GM19239 (cell line): ENCODE results near the gene BCL2L12.
"Not testable (repeated sequence)": the region's sequence is repeated elsewhere in the genome, so short reads cannot be mapped to it uniquely, and the experiment has no call there.

Experiments
- DNase-seq: peaks from one replicate; pipeline ENCODE4 v3.0.0; 2011; ENCODE audit warnings: low spot score; ENCODE audit not compliant: insufficient read length
- FAIRE-seq: peaks from 2 replicates; lab custom pipeline; 2011; peaks lifted over from hg19 to GRCh38; lab: Jason Lieb, UNC

BCL2L12 gene, protein sequence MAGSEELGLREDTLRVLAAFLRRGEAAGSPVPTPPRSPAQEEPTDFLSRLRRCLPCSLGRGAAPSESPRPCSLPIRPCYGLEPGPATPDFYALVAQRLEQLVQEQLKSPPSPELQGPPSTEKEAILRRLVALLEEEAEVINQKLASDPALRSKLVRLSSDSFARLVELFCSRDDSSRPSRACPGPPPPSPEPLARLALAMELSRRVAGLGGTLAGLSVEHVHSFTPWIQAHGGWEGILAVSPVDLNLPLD

DNA sequence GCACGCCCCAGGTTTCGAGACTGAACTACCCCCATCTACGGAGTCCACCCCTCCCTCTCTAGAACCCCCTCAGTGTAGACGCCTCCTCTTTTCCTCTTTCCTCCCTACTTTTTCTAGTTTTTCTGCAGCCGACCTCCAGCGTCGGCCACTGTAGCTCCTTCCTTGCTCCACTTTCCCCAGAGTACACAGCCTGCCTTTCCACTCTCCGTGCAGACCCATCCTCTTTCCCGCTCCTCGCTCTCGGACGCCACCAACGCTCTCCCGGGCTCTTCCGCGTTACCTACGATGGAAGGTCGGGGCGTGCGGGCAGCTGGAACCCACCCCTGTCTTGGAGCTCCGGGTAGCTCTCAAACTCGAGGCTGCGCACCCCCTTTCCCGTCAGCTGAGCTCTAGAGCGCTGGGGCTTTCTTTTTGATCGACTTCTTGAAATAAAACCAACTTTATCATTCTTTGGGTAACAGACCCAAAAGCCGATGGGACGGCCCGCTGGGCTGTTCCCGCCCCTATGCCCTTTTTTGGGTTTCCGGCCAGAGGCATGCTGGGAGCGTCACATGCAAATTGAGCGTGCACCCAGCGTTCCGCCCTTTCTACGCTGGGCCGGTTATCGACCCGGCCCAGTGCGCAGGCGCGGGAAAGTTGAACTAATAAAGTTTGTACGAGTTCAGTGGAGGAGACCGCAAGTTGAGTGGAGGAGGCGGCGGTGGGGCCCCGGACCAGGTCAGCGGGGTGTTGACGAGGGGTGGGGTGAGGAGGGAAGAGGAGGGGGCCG, at the start of gene BCL2L12, which contains the start of gene IRF3:
BCL2L12 (plus strand) TSS at position 583 of the 769 bp plus-strand sequence. CDS start 760 bp downstream, outside the sequence.
IRF3 (minus strand) TSS at position 507 of the 769 bp plus-strand sequence. CDS start 1,019 bp downstream, outside the sequence.
- peak; percentile 96 for DNase-seq
- peak; percentile 97 for FAIRE-seq

DNA sequence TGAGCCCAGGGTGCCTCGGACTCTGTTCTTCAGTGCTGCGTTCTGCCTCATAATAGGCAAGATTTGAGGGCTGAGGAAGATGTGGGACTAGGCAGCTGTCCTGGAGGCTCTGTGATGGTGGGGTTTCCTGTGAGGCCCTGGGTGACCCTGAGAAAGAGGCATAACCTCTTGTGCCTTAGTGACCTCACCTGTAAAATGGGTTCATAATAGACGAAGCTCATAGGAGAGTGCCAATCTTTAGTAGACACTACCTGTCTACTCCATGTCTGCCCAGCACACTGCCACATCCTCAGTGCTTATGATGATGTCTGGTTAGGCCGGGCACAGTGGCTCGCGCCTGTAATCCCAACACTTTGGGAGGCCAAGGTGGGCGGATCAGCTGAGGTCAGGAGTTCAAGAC, 49.2 kb upstream of the BCL2L12 start:
- no peak for DNase-seq
- no peak for FAIRE-seq

DNA sequence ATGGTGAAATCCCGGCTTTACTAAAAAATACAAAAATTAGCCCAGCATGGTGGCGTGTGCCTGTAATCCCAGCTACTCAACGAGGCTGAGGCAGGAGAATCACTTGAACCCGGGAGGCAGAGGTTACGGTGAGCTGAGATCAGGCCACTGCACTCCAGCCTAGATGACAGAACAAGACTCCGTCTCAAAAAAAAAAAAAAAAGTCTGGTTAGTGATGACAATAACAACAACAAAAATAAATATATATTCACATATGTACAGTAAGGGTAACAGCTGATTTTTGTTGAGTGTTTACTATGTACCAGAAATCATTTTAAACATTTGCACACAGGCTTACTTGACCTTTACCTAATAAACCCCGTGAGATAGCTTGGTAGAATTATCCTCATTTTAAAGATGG, 48.8 kb upstream of the BCL2L12 start:
- FAIRE-seq (no peak), DNase-seq (no peak)

DNA sequence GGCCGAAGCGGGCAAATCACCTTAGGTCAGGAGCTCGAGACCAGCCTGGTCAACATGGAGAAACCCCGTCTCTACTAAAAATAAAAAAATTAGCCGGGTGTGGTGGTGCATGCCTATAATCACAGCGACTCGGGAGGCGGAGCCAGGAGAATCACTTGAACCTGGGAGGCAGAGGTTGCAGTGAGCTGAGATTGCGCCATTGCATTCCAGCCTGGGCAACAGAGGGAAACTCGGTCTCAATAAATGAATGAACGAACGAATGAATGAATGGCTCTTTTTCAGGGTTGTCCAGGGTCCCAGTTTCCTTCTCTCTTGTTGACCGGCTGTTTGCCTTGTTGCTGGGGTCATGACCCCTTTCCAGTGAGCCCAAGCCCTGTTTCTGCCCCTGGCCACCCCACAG, 47.9 kb upstream of the BCL2L12 start:
- DNase-seq, FAIRE-seq: not testable (repeated sequence)

DNA sequence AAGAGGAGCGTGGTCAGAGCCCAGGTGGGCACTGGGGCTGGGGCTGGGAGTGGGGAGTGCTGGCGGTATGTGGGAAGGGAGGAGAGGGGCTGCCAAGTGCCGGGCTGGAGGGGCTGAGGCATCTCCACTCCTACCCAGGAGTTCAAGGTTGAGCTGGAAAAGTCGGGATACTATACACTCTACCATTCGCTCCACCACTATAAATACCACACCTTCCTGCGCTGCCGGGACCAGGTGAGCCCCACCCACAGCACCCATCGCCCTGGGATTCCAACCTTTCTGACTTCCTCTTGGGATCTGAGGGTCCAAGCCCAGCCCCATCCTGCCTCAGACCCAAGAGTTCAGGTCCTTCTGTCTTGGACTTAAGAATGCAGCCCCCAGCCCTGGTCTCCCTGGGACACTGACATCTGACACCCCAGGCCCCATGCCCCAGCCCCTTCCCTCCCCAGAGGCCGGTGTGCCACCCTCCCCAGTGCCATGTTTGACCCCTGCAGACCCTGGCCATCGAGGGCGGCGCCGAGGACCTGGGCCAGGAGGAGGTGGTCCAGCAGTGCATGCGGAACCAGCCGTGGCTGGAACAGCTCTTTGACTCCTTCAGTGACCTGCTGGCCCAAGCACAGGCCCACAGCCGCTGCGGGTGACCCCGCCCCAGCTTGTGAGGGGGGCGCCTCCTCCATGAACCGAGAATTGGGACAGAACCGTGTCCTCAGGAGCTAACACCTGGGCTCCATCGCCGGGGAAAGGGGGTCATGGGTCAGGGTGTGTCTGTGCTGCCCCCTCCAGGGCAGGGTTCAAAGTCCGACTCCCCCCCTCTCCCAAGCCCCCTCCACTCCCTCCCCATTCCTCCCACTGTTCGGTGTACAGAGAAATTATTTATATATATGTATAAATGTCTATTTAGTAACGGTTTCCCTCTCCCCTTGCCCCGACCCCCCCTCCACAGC, 40.5 kb upstream of the BCL2L12 start:
- FAIRE-seq: no peak
- no peak for DNase-seq

DNA sequence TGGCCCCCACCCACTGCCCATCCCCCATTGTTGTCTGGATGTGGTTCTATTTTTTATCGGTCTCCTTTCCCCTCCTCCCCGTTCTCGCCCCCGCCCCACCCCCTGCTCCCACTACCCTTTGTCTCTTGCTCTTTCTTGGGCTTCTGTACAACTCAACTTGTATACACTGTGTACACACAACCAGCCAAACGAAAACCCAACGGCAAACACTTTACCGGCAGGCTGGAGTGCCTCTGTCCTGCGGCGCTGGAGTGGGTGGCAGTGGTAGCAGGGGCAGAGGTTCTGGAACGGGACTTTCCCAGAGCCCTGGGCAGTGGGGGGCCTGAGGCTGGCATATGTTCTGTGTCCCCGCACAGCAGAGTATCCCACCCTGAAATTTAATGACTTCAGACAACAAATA, 39.5 kb upstream of the BCL2L12 start:
- no peak for FAIRE-seq
- no peak for DNase-seq

DNA sequence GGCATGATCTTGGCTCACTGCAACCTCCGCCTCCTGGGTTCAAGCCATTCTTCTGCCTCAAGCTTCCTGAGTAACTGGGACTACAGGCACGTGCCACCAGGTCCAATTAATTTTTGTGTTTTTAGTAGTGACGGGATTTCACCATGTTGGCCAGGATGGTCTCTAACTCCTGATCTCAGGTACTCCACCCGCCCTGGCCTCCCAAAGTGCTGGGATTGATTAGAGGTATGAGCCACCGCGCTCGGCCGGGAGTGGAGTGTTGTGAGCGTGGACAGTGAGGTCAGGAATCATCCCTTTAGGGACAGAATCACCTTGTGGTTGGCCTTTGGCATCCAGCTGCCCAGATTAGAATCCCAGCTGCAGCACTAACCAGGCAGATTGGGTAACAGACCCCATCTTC, 36.1 kb upstream of the BCL2L12 start:
- FAIRE-seq (no peak), DNase-seq (no peak)

DNA sequence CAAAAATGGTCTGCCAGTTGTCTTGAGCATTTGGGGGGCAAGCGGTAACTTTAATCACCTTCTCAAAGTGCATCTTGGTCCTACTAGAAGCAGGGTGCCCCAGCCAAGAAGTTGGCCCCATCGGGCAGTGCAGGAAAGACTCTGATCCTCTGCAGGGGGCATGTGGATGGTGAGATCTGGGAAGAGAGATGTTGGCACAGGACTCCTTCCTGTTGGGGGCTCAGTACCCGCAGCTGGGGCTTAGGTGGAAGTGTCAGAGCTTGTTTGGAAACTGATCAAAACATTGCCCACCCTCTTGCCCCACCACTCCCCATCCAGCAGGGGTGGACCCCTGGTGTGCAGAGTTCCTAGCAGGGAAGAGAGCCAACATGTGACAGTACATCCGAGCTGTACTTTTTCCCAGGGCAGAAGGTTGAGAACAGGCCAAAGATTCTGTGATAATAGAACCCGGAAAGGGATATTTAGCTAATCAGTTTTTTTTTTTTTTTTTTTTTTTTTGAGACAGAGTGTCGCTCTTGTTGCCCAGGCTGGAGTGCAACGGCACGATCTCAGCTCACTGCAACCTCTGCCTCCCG, 34.6 kb upstream of the BCL2L12 start:
- DNase-seq: no peak
- FAIRE-seq: no peak

DNA sequence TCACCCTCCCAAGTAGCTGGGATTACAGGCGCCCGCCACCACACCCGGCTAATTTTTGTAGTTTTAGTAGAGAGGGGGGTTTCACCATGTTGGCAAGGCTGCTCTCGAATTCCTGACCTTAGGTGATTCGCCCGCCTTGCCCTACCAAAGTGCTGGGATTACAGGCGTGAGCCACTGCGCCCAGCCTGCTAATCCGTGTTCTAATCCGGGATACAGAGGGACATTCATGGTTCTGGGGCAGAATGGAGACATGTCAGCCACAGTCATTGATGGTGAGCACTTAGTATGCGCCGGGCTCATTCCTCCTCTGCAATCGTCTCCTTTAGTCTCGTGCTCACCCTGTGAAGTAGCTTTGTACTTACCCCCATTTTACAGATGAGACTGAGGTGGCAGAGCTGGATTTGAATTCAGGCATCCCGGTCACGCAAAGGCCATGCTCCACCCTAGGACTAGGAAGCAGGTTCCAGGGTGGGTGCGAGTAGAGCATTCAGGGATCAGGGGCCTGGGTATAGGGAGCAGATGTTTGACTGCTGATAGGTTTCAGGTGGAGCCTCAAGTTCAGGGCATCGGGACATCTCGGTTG, 34.0 kb upstream of the BCL2L12 start:
- FAIRE-seq: no peak

DNA sequence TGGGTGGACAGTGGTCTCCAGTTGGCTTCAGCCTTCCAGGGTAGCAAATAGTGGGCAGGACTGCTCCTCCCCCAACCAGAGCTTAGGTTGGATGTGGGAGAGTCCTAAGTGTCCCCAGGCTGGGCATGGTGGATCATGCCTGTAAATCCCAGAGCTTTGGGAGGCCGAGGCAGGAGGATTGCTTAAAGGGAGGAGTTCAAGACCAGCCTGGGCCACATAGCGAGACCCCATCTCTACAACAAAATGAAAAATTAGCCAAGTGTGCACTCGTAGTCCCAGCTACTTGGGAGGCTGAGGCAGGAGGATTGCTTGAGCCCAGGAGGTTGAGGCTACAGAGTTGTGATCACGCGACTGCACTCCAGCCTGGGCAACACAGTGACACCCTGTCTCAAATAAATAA, 33.2 kb upstream of the BCL2L12 start:
- DNase-seq (no peak), FAIRE-seq (no peak)

More for the DNA sequence above, 34.0 kb upstream of the BCL2L12 start:
- DNase-seq: no peak

DNA sequence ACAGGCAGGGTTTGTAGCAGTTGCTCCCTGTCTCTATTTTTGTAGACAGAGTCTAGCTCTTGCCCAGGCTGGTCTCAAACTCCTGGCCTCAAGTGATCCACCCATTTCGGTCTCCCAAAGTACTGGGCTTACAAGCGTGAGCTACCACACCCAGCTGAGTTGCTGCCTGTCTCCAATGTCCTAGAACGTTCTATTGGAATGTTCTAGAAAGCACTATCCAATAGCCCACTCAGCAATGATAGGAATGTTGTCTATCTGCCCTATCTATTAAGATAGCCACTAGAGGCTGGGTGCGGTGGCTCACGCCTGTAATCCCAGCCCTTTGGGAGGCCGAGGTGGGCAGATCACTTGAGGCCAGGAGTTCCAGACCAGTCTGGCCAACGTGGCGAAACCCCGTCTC, 32.5 kb upstream of the BCL2L12 start:
- FAIRE-seq, DNase-seq: not testable (repeated sequence)

DNA sequence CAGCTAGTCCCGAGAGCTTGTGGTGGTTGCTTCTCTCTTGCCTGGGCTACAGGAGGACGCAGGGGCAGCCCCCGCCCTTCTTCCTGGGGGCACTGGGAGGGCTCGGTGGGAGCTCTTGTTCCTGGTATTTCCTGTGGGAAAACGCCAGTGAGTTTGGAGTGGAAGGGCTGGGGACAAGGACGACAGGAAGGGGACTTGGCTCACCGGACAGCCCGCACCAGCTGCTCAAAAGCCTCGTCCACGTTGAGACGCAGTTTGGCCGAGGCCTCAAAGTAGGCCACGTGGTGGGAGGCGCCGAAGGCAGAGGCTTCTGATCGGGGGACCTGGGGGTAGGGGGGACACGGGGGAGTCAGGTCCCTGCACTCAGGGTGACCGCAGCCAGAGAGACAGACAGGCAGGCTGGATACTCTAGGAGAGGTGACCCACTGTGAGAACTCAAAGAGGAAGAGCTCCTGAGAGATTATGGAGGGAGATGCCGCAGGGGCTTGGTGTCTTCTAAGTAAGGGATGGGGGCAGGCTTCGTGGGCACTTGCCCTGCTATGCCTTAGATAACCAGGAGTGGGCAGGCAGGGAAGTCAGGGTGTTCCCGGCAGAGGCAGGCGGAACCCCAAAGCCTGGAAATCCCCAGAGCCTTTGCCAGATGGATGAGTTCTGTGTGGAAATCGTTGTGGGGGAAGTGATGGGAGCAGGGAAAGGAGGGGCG, 30.1 kb upstream of the BCL2L12 start:
- FAIRE-seq (no peak), DNase-seq (no peak)

DNA sequence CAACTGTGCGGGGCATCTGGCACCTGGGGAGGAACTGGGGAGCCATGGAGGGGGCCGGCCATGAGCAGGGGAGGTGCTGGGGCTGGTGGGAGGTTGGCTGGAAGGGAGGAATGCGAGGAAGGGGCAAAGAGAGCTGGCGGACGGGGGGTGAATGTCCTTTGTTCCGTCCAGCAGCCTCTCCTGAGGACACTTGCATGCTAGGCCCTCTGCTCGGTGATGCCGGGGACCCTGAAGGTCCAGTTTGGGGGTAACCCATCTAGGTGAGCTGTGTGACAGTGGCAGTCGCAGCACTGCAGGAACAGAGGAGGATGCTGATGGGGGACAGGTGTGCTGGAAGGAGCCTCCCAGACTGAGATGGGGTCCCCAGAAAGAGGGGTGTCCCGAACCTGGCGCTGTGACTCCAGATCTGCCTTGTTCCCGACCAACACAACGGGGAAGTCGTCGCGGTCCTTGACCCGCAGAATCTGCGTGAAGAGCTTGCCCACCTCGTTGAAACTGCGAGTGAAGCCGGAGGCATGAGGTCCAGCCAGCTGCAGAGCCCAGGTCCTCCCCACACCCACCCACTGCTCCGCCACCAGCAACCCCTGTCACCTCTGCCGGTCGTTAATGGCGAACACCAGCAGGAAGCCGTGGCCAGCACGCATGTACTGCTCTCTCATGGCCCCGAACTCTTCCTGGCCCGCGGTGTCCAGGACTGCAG, 29.4 kb upstream of the BCL2L12 start:
- DNase-seq (no peak), FAIRE-seq (no peak)

DNA sequence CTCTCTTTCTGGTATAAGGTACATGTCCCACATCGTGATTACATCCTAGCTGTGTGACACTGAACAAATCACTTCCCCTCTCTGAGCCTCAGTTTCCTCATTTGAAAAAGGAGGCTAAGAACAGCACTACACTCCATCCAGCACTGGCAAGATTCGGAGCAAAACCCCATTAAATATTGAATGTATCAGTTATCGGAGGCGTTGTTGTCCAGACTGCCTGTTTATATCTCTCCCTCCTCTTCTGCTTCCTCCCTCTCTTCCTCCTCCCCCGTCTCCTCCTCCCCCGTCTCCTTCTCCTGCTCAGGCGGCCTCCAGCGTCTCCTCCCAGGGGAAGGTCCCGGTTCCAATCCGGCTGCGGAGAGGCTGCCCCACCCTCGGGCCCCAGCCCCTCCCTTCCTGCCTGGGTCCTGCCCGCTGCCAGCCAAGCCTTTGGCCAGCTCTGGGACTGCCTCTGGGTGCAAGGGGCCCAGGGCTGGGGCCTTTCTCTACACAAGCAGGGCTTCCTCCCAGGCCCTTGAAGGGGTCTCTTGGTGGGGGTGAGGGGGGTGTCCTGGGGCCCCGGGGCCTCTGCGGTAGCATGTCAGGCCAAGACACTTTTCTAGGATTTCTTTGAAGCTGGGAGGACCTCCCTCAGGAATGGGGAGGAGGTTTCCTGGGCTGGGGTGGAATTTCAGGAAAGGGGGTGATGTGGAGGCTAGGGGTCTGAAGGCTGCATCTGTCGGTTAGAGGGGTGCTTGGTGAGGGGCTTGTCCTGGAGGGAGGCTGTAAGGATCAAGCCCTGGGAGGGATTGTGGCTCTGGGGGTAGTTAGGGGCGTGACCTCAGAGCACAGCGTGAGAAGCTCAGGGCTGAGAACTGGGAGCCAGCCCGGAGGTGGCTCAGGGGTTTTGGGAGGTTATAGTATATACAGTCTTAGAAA, 27.7 kb upstream of the BCL2L12 start:
- DNase-seq (no peak), FAIRE-seq (no peak)

DNA sequence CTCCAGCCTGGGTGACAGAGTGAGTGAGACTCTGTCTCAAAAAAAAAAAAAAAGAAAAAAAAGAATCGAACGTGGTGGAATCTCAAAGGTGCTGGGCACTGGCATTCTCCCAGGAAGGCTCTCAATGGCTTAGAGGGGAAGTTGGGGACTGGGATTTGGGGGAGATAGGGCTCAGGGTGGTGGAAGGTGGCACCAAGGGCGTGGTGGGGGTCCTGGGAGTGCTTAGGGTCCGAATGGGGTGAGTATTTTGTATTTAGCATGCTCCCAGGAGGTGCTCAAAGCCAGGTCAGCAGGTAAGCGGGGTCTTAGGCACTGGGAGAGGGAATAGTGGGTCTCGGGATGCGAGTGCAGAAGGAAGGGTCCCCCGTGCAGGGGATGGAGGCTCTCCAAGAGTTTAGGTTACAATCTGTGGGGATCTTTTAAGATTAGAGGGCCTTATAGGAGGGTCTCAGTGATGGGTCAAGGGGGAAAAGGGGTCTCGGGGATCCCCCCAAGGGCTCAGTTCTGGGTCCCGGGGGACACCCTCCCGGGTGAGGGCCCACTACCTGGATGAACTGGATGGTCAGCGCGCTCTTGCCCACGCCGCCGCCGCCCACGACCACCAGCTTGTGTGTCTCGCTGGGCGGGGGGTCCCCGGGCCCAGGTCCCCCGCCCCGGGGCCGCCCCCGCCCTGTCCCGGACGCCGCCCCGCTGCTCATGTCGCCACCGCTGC, 26.2 kb upstream of the BCL2L12 start:
- DNase-seq: no peak
- no peak for FAIRE-seq

DNA sequence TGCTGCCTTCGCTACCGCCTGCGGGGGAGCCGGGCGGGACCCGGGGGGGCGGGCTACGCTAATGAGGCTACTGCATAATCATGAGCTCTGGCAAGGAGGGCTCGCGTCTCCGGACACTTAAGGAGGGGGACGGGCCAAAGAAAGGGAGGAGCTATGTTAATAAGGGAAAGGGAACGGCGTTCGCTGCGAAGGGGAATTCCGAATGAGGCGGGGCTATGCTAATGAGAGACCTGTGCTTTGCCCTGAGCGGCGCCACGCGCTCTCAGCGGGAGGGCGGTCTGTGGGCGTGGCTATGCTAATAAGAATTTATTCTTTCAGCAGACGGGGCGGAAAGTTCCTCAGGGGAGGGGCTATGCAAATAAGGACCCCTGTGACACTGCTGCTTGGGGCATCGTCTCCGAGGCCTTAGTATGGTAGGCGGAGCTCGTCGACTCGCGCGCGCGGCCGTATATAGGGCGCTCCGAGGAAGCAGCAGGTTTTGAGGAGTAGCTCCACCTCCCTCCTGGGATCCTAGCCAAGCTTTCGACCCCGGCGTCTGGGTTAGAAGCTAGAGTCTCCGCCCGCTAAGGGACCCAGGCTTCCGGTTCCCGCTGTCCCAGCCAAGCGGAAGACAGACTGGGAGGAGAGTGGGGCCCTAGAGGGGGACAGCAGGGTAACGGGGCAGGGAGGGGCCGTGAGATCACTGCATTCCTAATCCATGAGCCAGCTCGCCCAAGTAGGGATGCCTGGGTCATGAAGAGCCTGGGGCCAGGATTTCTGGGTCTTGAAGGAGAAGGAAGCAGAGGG, 25.4 kb upstream of the BCL2L12 start, which contains the start of gene RRAS:
RRAS (minus strand) TSS at position 31 of the 786 bp plus-strand sequence. CDS start 45 bp downstream, outside the sequence.
- DNase-seq: peak; percentile 91
- FAIRE-seq: peak; percentile 99
